GM19025 (cell line): Measurements from ENCODE around the gene KPNA4.
A peak's percentile ranks its signal among the peaks of the same experiment; 100 is the strongest.
"Not testable (repeated sequence)": the region's sequence is repeated elsewhere in the genome, so short reads cannot be mapped to it uniquely, and the experiment has no call there.

ENCODE experiments used
- ATAC-seq: cut with Tn5 transposase; IDR thresholded peaks from one replicate; pipeline ENCODE4 v1.9.1; 2021; ENCODE audit warnings: mild to moderate bottlenecking, low read depth, moderate library complexity; ENCODE audit not compliant: unreplicated experiment

The KPNA4 gene, protein sequence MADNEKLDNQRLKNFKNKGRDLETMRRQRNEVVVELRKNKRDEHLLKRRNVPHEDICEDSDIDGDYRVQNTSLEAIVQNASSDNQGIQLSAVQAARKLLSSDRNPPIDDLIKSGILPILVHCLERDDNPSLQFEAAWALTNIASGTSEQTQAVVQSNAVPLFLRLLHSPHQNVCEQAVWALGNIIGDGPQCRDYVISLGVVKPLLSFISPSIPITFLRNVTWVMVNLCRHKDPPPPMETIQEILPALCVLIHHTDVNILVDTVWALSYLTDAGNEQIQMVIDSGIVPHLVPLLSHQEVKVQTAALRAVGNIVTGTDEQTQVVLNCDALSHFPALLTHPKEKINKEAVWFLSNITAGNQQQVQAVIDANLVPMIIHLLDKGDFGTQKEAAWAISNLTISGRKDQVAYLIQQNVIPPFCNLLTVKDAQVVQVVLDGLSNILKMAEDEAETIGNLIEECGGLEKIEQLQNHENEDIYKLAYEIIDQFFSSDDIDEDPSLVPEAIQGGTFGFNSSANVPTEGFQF

DNA sequence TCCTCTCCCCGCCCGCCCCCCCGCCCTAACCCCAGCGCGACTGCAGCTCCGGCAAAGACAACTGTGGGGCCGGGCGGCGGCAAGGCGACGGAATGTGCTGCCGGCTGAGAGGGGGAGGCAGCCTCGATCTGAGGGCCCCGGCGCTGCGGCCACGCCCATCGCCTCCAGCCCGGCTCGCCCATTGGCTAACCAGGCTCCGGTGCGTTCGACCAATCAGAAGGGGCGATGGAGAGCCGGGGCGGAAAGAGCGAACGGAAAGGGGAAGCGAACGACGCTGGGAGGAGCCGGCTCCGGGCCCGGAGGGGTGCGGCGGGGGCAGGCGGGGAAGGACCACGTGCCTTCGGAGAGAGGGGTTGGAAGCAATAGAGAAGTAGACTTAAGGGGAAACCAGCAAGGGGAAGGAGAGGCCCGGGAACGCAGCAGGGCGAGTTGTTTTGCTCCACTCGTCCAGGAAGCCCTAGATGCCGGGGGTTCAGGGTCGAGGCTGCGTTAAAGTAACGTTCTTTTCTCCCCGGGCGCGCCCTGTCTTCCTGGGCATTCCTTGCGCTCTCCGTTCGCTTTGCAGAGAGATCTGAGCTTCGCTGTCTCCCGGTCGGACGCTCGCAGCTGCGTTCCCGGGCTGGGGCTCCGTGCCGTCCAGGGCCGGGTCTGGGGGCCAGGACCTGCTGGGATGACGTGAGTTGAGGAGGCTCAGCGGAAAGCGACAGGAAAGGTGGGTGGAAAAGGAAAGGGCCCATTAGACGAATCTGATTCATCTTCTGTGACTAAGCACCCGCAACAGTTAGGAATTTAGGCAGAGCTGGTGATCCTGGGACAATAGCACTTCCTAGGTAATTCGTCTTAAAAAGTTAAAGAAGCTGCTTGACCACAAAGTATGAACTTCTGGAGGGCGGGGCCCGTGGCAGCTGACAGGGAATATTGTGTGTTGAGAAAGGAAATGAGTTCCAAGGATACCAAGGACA is at the start of gene KPNA4:
Gene KPNA4, minus strand, starts transcription at position 130 of the 962 bp plus-strand sequence. CDS start 289 bp downstream, outside the sequence.
- peak; percentile 89 for ATAC-seq

DNA sequence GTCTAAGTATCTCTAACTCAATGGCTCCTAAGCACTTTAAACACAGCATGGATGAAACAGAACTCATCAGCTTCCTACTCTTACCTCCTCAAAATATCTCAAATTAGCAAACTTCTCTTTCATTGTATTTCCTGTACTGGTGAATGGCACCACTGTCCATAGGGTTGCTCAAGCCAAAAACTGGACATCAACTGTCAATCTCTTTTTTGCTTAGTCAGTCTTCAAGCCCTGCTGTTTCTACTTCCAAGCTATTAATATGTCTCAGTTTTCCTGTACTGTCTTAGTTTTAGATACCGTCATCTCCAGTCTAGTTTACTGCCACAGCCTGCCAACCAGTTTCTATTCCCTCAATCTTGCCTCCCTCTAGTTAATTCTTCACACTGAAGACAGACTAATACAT is 48.3 kb upstream of the KPNA4 start:
- no peak for ATAC-seq

DNA sequence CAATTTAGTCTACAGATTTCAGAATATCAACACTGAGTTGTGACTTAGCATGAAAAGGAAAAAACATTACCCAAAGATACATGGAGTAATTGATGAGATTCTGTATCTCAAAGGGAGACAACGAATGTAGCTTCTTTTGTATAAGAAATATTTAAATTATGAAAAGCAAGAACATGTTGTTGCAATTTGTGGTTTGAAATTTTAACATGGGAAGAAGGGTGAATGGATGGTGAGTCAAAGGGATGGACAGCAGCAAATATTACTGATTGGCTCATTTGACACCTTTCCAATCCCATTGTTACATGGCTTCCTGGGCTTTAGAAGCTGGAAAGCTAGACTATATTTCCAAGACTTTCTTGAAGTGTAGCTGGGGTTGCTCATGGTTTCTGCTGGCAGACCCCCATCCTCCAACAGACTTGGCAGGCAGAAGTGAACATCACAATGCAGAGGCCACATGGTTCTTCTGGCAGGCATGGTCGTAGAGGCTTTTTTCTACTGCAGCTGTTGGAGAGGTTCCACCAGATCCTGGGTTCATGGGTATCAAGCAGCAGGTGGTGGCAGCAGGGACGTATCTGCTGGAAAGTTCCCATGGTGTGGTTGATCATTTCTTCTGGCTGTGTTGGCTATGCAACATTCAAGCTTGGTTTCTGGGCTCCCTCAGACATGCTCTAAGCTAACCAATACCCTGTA is 47.2 kb upstream of the KPNA4 start:
- no peak for ATAC-seq

DNA sequence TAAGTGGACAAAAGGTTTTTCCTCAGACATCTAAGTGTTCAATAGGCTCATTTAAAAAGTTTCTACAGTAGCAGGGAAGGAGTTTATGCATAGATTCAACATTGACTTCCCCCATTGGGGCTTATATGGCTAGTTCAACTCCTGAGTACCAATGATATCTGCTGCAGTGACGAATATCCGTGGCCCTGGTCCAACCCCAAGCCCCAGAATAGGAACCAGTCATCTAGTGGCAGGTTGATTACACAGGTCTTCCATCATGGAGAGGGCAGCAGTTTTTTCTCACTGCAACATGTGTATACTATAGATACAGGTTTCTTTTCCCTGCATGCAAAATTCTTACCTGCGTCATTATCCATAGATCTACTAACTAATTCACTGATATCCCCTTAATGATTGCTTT is 45.8 kb upstream of the KPNA4 start:
- ATAC-seq = no peak

DNA sequence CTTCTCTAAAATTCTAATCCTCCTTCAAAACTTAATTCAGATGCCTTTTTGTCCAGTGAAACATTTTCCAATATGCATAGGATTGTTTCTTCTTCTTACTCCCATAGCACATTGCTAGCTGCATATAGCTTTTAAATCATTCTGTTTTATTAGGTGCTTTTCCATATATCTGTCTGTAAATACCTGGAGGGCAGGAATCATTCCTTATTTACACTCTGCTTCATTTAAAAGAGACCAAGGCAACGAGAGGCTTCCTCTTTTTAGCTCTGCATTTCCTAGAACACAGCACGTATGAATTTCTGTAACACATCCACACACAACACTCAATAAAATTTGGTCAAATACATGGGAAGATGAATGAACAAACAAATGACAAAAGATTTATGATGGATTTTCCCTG is 43.5 kb upstream of the KPNA4 start:
- no peak for ATAC-seq

DNA sequence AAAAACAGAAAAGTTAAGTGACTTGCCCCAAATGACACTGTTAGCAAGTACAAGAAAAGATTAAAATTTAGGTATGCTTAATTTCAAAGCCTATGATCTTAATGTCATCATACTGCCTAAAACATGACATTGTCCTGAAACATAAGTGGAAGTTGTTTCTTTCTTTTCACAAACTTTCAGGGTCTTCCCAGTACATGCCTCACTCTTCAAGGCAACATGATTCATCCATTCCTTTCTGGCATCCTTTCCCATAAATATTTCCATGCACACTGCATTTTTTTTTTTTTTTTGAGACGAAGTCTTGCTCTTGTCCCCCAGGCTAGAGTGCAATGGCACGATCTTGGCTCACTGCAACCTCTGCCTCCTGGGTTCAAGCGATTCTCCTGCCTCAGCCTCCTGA is 42.5 kb upstream of the KPNA4 start:
- ATAC-seq = no peak

DNA sequence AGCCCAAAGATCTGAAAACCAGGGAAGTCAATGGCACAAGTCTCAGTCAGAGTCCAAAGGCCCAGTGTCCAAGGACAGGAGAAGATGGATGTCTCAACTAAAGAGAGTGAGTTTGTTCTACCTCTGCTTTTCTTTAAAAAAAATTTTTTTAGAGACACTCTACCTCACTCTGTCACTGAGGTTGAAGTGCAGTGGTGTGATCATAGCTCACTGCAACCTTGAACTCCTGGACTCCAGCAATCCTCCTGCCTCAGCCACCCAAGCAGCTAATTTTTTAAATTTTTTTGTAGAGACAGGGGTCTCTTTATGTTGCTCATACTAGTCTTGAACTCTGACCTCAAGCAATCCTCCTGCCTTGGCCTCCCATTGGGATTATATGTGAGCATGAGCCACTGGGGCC is 39.9 kb upstream of the KPNA4 start:
- ATAC-seq = no peak

DNA sequence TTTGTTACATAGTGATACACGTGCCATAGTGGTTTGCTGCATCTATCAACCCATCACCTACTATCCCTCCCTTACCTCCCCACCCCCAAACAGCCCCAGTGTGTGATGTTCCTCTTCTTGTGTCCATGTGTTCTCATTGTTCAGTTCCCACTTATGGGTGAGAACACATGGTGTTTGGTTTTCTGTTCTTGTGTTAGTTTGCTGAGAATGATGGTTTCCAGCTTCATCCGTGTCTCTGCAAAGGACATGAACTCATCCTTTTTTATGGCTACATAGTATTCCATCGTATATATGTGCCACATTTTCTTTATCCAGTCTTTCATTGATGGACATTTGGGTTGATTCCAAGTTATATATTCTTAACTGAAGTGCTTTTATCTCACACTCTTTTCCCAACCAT is 38.5 kb upstream of the KPNA4 start:
- not testable (repeated sequence) for ATAC-seq

DNA sequence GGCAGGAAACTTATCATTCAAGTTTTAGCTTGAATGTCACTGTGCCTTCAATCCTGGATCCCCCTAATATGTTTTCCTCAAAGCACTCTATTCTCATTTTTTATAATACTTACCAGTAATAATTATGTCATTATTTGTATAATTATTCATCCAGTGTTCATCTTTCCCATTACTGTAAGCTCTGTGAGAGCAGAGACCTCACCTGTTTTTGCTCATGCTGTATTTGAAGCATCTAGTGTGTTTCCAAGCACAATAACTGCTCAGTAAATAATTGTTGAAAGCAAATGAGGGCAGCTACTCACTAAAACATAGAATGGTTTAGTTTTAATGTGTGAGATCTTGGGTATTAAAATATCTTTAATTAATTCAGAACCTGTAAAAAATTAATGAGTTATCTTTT is 36.9 kb upstream of the KPNA4 start:
- no peak for ATAC-seq

DNA sequence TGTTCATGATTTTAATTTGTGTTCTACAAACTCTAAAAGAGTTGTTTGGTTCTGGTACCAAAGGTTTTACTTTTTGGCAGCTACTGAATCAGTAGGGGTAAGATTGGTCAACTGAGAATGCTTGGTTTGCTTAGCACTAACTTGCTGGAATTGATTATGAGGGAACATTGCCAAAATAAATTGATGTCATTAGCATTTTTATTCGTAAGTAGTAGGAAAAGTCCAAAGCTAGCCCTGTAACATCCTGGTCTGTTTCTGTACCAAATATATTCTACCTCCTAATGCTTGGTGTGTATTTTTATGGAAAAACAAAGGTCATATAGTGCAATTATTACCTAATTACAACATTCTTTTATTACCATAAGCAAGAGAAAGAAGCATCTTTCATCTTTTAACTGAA is 35.9 kb upstream of the KPNA4 start:
- no peak for ATAC-seq

DNA sequence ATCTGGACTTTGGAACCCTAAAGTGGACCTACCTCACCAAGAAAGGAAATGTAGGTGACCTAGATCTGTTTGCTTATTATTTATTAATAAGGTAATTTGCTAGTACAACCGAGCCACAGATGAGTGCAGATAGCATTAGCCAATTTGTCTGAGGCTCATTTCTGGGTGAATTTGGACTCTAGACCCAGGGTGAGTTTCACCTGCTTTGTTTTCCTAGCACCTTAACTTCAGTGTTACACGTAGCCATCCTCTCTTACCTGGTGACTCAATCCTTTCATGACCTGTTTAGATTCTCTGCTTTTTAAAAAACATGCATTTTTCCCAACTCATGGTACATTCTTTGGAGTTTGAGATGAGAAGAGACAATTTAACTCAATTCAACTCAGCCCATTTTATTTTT is 33.5 kb upstream of the KPNA4 start:
- no peak for ATAC-seq

DNA sequence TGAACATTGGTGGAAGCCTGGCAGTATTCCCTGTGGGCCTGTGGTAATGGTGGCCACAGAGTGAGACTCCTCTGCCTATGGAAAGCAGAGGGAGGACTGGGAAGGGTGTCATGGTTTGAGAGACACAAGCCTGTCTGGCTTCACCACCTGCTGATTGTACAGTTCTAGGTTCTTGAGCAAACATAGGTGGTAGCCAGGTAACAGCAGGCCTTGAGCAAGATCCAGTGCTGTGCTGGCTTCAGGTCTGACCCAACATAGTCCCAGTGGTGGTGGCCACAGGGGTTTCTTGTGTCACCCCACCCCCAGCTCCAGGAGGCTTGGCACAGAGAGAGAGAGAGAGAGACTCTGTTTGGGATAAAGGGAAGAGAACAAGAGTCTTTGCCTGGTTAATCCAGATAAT is 22.7 kb upstream of the KPNA4 start:
- no peak for ATAC-seq

DNA sequence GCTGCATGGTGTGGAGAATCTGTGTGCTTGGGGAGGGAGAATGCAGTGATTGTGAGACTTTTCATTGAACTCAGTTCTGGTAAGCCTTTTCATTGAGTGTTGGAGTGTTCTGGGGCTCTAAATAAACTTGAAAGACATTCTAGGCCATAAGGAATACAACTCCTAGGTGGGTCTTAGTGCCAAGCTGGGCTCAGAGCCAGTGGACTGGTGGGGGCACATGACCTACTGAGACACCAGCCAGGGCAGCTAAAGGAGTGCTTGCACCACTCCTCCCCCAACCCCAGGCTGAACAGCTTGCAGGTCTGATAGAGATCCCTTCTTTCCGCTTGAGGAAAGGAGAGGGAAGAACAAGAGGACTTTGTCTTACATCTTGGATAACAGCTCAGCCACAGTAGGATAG is 21.7 kb upstream of the KPNA4 start:
- no peak for ATAC-seq

DNA sequence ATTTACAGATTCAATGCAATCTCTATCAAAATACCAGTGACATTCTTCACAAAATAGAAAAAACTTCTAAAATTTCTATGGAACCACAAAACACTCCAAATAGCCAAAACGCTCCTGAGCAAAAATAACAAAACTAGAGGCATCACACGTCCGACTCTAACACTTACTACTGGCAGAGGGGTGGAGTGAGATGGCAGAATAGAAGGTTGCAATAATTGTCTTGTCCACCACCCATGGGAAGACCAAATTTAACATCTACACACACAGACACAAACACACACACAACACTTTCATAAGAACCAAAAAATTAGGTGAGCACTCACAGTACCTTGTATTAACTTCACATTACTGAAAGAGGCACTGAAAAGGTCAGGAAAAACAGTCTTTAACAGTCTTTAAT is 21.3 kb upstream of the KPNA4 start:
- no peak for ATAC-seq

DNA sequence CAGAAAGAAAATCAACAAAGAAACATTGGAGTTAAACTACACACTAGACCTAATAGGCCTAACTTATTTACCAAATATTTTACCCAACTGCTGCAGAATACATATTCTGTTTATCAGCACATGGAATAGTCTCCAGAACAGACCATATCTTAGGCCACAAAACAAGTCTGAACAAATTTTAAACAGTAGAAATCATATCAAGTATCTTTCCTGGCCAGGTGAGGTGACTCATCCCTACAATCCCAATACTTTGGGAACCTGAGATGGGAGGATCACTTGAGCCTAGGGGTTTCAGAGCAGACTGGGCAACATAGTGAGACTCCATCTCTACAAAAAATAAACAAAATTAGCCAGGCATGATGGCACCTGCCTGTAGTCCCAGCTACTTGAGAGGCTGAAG is 18.1 kb upstream of the KPNA4 start:
- ATAC-seq = no peak

DNA sequence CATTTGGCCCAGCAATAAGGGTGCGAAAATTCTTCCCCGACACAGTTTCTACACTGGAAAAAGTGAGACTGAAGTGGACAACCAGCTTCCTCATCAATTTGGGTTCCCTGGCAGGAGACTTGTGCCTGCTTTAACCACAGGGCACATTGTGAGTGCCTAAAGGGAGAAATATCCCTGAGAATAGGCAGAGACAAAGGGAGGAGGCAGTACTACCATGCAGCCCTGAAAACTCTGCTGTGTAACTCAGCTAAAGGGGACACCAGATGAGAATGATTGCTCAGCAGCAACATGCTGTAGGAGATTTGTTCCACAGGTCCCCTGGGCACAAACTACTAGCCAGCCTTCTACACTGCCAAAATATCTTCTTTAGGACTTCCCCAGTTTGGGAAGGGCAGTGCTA is 15.6 kb upstream of the KPNA4 start:
- ATAC-seq = no peak

DNA sequence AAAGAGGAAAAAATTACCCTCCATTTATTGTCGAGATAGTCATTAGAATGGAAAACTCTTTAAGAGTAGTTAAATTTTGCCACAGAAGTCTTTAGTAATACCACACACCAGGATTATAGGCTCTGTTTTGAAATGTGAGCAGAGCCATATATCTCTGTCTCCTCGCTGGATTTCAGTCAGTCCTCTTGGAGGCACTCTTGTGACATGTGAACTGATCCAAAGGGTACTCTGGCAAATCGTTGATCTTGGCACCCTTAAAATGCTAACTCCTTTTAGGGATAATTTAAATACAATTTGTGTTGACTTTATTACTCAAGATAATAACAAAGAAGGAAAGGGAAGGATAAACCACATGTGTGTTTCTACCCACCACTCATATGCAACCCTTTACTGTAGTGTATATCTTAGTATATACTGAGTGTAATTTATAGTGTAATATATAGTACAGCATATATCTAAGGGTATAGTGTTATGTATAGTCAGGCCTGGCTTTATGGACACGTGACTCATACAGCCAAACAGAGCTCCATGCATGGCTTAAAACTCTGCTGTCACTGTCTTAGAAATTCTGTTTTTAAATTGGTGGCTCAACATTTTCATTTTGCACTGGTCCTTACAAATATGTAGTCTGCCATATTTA is 12.3 kb upstream of the KPNA4 start:
- ATAC-seq = no peak

DNA sequence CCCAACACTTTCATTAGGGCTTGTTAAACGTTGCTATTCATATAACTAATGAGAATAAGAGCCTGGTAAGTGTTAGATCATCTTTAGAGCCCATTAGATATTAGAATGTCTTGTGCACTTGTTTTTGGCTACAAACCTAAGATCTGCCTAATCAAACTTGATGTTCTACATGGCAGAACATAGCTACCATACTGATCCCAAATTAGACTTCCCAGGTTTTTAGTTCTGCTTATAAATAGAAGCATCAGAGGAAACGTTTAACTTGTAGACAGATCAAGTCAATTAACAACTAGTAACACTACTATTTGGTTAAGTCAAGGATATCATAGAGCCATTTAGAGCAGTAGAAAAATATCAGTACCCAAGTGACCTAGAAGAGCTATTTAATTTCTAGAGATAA is 11.7 kb upstream of the KPNA4 start:
- no peak for ATAC-seq

DNA sequence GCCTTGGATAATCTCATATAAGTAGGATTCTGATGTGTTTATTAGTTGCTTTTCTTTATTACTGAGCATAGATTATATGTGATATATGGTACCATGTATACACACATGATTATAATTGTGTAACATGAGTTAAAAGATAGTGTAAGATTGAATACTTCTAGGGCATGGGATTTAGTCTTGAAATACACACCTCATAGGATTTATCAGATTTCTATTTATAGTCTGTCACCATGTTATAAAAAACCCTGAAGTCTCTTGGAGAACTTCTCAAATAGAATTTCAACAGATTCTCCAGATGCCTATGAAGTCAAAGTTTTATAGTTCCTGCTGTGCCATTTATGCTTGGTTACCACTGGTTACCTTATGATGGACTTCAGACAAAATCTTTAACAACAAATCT is 11.2 kb upstream of the KPNA4 start:
- no peak for ATAC-seq

DNA sequence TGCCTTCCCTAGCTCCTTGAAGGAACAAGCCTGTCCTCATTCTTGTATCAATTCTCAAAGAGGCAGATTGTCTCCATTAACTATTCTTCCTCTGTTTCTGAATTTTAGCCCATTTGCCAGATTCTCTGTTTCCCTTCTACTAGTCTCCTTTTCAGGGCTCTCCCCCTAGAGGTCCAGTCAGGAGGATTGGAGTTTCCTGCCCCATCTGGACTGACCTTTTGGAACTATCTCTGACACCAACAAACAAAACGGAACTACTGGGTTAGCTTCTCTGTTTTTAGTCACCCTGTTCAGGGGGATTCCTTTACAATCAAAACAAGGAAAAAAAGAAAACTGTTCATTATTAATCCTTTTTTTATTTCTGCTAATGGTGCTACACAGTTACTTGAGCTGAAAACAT is 10.2 kb upstream of the KPNA4 start:
- ATAC-seq = no peak
